A673 (cell line): ENCODE results near the gene TTC28. TPM values are rescaled to one million over a fixed set of nuclear protein-coding genes. Genes with fewer than 3 reads are reported as not detected.

ENCODE experiments used
- BruUV-seq: library from RNA; stranded (reverse); fragments of 400-500 nt; replicated peaks from 2 replicates; lab custom pipeline; 2021; lab: Mats Ljungman, UMichigan
- CTCF ChIA-PET: fragments of 300-600 bp; sonication (Branson Sonifier 250); formaldehyde crosslinking; loops from one replicate; lab custom pipeline; 2022; ENCODE audit warnings: antibody characterized with exemption; lab: Charles Lee
- POLR2A ChIA-PET: fragments of 300-600 bp; sonication (Branson Sonifier 250); formaldehyde crosslinking; loops from one replicate; lab custom pipeline; 2022; ENCODE audit warnings: antibody characterized with exemption; ENCODE audit not compliant: low non-redundant PET; lab: Charles Lee
- DNase-seq: peaks from one replicate; pipeline ENCODE4 v3.0.0-alpha.2; 2015; ENCODE audit warnings: low spot score
- H3K27ac ChIP-seq: fragments of 200-600 bp; sonication (generic); 2 replicates; pipeline ENCODE4 v1.5.1; 2016; ENCODE audit warnings: mixed run types, low read depth, mild to moderate bottlenecking, mixed read lengths, antibody characterized with exemption, low read length; ENCODE audit not compliant: poor library complexity, severe bottlenecking
- H3K27me3 ChIP-seq: fragments of 200-600 bp; sonication (generic); replicated peaks from 2 replicates; pipeline ENCODE4 v1.6.1; 2017; ENCODE audit warnings: mixed run types, low read depth, mild to moderate bottlenecking, mixed read lengths, antibody characterized with exemption, low read length; ENCODE audit not compliant: insufficient read depth, poor library complexity
- H3K36me3 ChIP-seq: fragments of 200-600 bp; sonication (generic); 2 replicates; pipeline ENCODE4 v1.6.1; 2016; ENCODE audit warnings: mixed run types, mild to moderate bottlenecking, mixed read lengths, antibody characterized with exemption, low read length; ENCODE audit not compliant: insufficient read depth, poor library complexity, severe bottlenecking
- H3K4me1 ChIP-seq: fragments of 200-600 bp; sonication (generic); 2 replicates; pipeline ENCODE4 v1.6.1; 2017; ENCODE audit warnings: mixed run types, mild to moderate bottlenecking, mixed read lengths, antibody characterized with exemption, low read length; ENCODE audit not compliant: insufficient read depth, poor library complexity, severe bottlenecking
- H3K4me3 ChIP-seq: fragments of 200-600 bp; sonication (generic); 2 replicates; pipeline ENCODE4 v1.5.1; 2016; ENCODE audit warnings: low read depth, mixed run types, mild to moderate bottlenecking, mixed read lengths, low read length; ENCODE audit not compliant: poor library complexity, severe bottlenecking
- H3K9me3 ChIP-seq: fragments of 200-600 bp; sonication (generic); 2 replicates; pipeline ENCODE4 v1.6.1; 2016; ENCODE audit warnings: mixed run types, low read depth, mild to moderate bottlenecking, mixed read lengths, antibody characterized with exemption, low read length; ENCODE audit not compliant: poor library complexity, severe bottlenecking
- CTCF ChIP-seq: fragments of 300-800, 200-600 bp; sonication (generic); conservative IDR thresholded peaks from 2 replicates; pipeline ENCODE4 v1.5.1; 2017; ENCODE audit warnings: low read depth, mild to moderate bottlenecking, antibody characterized with exemption, low read length, moderate library complexity, mixed read lengths
- EZH2 ChIP-seq: fragments of 200-600 bp; sonication (generic); IDR thresholded peaks from 2 replicates; pipeline ENCODE4 v1.6.1; 2017; ENCODE audit warnings: borderline replicate concordance, low read depth, mild to moderate bottlenecking, mixed read lengths, antibody characterized with exemption, low read length; ENCODE audit not compliant: poor library complexity, severe bottlenecking
- intact Hi-C: fragments of 100-400 bp; cut with micrococcal nuclease; formaldehyde crosslinking; loops from one replicate; pipeline ENCODE4 v1.10.0; 2022; ENCODE audit not compliant: unreplicated experiment
- total RNA-seq: library from RNA; stranded (reverse); gene quantifications from 2 replicates; pipeline ENCODE4 v1.2.3, GENCODE V29; 2021

The TTC28 gene
- total RNA-seq, 1 experiment from 2014 or later: 48.7 TPM

- no peak for TF ChIP-seq EZH2
- no peak for TF ChIP-seq CTCF
- Histone ChIP-seq H3K27me3 (no peaks in the 10 kb centered on the region), H3K27ac (no peak overlapping the region), H3K9me3 (no peaks in the 10 kb centered on the region), H3K4me1 (no peaks in the 10 kb centered on the region), H3K4me3 (no peak overlapping the region), H3K36me3 (no peaks in the 10 kb centered on the region)
- no TSS peak for BruUV-seq
- no peak for DNase-seq
- POLR2A ChIA-PET: no interaction called here
- intact Hi-C loops: loop anchor here (10.0 kb wide), 1 partner anchor 601 kb away; no protein-coding TSS in a partner anchor
- CTCF ChIA-PET: no interaction called here
Observed at GRCh38 chr22:28005513-28005912, 674.1 kb downstream of the TTC28 start.

- DNase-seq: no peak
- H3K9me3 ChIP-seq: no peaks in the 10 kb centered on the region
- CTCF ChIA-PET: no interaction called here
- BruUV-seq: no TSS peak
- H3K27me3 ChIP-seq: no peaks in the 10 kb centered on the region
- intact Hi-C loops: loop anchor here (10.0 kb wide), 1 partner anchor 599 kb away; no protein-coding TSS in a partner anchor
- no peaks in the 10 kb centered on the region for H3K4me1 ChIP-seq
- H3K36me3 ChIP-seq: no peaks in the 10 kb centered on the region
- POLR2A ChIA-PET: no interaction called here
- no peak overlapping the region for H3K4me3 ChIP-seq
- H3K27ac ChIP-seq: no peak overlapping the region
- no peak for TF ChIP-seq EZH2
- no peak for TF ChIP-seq CTCF
Observed at GRCh38 chr22:28004021-28004420, 675.6 kb downstream of the TTC28 start.

GRCh38 chr22:28002863-28003565 lies 676.6 kb downstream of the TTC28 start:
- no peak for DNase-seq
- BruUV-seq: no TSS peak
- Histone ChIP-seq H3K4me1 (no peaks in the 10 kb centered on the region), H3K9me3 (no peaks in the 10 kb centered on the region), H3K36me3 (no peaks in the 10 kb centered on the region), H3K4me3 (no peak overlapping the region), H3K27ac (no peak overlapping the region), H3K27me3 (no peaks in the 10 kb centered on the region)
- intact Hi-C loops: loop anchor here (10.0 kb wide), 1 partner anchor 598 kb away; no protein-coding TSS in a partner anchor
- CTCF ChIA-PET: interaction anchor here (0.6 kb wide), 1 partner anchor 280 kb away, joined by 3 read pairs; no protein-coding TSS in a partner anchor
- TF ChIP-seq EZH2 (no peak), CTCF (no peak)
- POLR2A ChIA-PET: no interaction called here
